ENCODE results near the gene RCAN1.

RCAN1 gene

DNA sequence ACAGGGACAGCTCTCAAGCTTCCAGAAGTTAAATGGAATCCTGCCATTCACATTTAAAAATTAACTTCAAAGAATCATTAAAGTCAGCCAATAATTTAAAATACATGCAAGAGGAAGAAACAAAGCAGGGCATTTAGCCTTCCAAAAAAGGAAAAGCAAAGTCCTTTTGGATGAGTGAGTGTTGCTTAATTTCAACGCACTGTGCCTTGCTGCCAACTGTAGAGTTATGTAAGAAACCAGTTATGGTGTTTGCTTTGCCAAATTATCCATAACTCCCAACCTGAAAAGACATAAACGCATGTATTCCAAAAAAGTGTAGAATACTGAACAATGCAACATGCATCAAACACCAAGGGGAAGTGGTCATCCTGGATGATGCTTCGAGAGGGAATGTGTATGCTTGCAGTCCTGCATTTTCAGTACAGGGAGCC is 86.8 kb downstream of the RCAN1 start:
- no peak overlapping the region for H3K4me3 ChIP-seq (ENCODE audit: low read depth, low read length)
- TF ChIP-seq CTCF (IDR thresholded peaks at IDR 0.05; ENCODE audit: low read depth, low read length, missing control alignments) = no peak
- in situ Hi-C loops (cut with HindIII; ENCODE audit: low sequenced_read_pairs) = no loop called here
- no peak for DNase-seq (ENCODE audit: low read depth)

DNA sequence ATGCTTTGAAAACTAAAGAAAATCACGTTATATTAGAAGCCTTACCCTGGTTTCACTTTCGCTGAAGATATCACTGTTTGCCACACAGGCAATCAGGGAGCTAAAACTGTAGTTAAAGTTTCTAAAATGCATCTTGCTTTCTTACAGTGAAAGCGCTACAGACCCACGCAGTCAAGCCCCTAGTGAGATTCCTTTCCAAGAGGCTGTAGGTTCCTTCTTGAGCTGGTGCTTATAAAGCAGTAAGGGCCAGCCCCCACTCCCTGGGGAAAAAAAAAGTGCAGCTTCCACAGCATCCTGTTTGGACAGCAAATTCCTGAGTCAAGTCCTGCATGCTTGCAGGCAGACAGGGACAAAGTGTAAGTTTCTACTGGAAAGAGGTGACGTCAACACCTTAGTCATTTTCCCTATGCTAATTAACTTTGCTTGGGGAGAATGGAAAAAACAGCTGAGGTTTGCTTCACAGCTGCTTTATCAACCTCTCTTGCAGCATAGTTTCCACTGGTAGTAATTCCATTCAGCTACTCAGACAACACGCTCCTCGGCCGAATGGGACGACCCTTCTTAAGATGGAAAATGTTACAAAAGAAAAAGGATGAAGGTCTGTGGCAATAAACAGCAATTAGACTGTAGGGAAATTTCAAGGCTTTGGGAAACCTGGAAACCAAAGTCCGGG is 88.2 kb downstream of the RCAN1 start:
- DNase-seq (ENCODE audit: low read depth) = peak; percentile 100
- peak overlapping the region; percentile 47 for H3K4me3 ChIP-seq (ENCODE audit: low read depth, low read length)
- in situ Hi-C loops (cut with HindIII; ENCODE audit: low sequenced_read_pairs) = no loop called here
- no peak for TF ChIP-seq CTCF (IDR thresholded peaks at IDR 0.05; ENCODE audit: low read depth, low read length, missing control alignments)

- in situ Hi-C loops (cut with HindIII; ENCODE audit: low sequenced_read_pairs) = no loop called here
- DNase-seq (ENCODE audit: low read depth) = no peak
- peak overlapping the region; percentile 47 for H3K4me3 ChIP-seq (ENCODE audit: low read depth, low read length)
- no peak for TF ChIP-seq CTCF (IDR thresholded peaks at IDR 0.05; ENCODE audit: low read depth, low read length, missing control alignments)
Observed at GRCh38 chr21:34526241-34526617, 88.7 kb downstream of the RCAN1 start.

DNA sequence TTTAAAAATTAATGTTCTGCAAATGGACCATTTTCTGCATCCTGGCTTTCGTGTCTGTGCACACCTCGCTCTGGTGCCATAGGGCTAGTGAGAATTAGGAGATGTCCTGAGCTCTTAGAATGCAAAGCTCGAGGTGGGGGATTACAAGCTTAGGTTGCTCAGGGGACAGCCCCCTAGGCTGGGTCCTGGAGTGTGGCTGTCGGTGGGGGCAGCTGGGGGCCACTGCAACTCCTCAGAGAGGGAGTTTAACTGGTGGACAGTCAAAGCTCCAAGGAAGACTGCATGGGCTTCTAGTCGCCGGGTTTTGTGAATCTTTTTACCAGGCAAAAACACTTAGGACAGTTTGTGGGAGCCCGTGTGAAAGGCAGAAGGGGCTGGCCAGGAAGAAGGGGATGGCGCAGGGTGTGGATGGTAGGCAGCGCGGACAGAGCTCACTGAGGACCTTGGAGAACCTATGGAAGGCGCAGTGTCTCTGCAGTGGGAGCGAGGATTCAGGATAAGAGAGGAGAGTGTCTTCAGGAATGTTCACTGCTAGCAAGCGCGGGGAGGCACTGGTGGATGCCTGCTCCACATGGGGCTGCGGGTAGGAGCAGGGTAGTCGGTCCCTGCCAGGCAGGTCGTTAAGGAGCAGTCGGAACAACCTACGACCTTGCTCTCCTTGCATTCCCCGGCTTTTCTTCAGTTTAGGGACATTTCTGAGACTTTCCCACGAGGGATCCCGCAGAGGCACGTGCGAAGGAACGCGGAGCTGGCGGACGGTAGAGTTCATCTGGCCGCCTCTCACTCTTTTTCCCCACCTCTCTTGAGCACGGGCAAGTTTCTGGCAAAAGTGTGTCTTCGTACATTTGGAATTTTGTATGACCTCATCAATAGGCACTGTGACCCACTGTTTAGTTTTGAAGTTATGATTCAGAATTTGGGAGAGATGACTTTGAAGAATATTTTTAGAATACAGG is 90.0 kb downstream of the RCAN1 start:
- in situ Hi-C loops (cut with HindIII; ENCODE audit: low sequenced_read_pairs) = no loop called here
- DNase-seq (ENCODE audit: low read depth) = peak; percentile 52
- H3K4me3 ChIP-seq (ENCODE audit: low read depth, low read length) = peak overlapping the region; percentile 47
- TF ChIP-seq CTCF (IDR thresholded peaks at IDR 0.05; ENCODE audit: low read depth, low read length, missing control alignments) = no peak

GRCh38 chr21:34523019-34523555 is 91.8 kb downstream of the RCAN1 start:
- no peak for TF ChIP-seq CTCF (IDR thresholded peaks at IDR 0.05; ENCODE audit: low read depth, low read length, missing control alignments)
- DNase-seq (ENCODE audit: low read depth) = no peak
- no peak overlapping the region for H3K4me3 ChIP-seq (ENCODE audit: low read depth, low read length)
- in situ Hi-C loops (cut with HindIII; ENCODE audit: low sequenced_read_pairs) = no loop called here

DNA sequence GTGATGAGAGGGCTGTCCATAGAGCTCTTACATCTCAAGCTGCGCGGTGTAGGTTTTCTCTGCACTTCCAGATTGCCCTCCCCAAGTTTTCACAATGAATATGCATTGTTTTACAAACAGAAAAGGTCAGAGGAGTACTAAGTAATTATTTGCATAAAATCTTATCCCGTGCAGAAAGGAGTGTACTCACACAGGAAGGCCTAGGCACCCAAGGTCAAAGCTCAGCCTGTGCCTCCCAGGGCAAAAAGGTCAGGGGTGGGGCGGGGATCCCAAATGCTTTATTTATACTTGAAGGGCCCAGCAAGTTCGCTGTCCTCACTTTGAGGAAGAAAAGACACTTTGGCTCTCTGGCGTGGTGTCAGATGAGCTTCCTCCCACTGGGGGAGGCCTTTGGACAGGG is 92.6 kb downstream of the RCAN1 start:
- TF ChIP-seq CTCF (IDR thresholded peaks at IDR 0.05; ENCODE audit: low read depth, low read length, missing control alignments) = no peak
- no peak overlapping the region for H3K4me3 ChIP-seq (ENCODE audit: low read depth, low read length)
- in situ Hi-C loops (cut with HindIII; ENCODE audit: low sequenced_read_pairs) = no loop called here
- no peak for DNase-seq (ENCODE audit: low read depth)
